Spinal cord (tissue), 10 donors: ENCODE results near the gene PCSK6. TPM values are rescaled to one million over a fixed set of nuclear protein-coding genes. Genes with fewer than 3 reads are reported as not detected.
"Not testable (repeated sequence)": the region's sequence is repeated elsewhere in the genome, so short reads cannot be mapped to it uniquely, and the experiment has no call there.

Experiments
- DNase-seq, 6 donors: peaks; one replicate each; pipeline versions ENCODE4 v3.0.0 to v3.0.0-alpha.2; 2013 to 2015; ENCODE audit warnings: low spot score in 6 of 6, low read depth in 4 of 6
- H3K27ac ChIP-seq: one replicate; pipeline ENCODE4 v1.5.1; 2013; ENCODE audit warnings: low read depth, low read length, control low read depth
- H3K27me3 ChIP-seq: one replicate; pipeline ENCODE4 v1.6.1; 2013; ENCODE audit warnings: low read length; ENCODE audit not compliant: control insufficient read depth, insufficient read depth
- H3K36me3 ChIP-seq: one replicate; pipeline ENCODE4 v1.6.1; 2013; ENCODE audit warnings: low read length; ENCODE audit not compliant: control insufficient read depth, insufficient read depth
- H3K4me1 ChIP-seq: one replicate; pipeline ENCODE4 v1.6.1; 2013; ENCODE audit warnings: low read length; ENCODE audit not compliant: control insufficient read depth, insufficient read depth
- H3K4me3 ChIP-seq: one replicate; pipeline ENCODE4 v1.5.1; 2013; ENCODE audit warnings: low read depth, low read length, control low read depth
- H3K9me3 ChIP-seq: one replicate; pipeline ENCODE4 v1.6.1; 2013; ENCODE audit warnings: low read length; ENCODE audit not compliant: control insufficient read depth, insufficient read depth
- WGBS: methylation state at CpG from one replicate; pipeline ENCODE4 v1.1.5; 2013; ENCODE audit warnings: missing lambda C conversion rate; ENCODE audit not compliant: insufficient coverage; 5-methylcytosine and 5-hydroxymethylcytosine counted together
- polyA plus RNA-seq, 2 donors: library from polyadenylated mRNA; unstranded; fragments of 120-200 nt; gene quantifications; one replicate each; pipeline ENCODE4 v1.2.1, GENCODE V29; 2013; ENCODE audit not compliant: insufficient read length in 2 of 2
- total RNA-seq, 2 donors: library from RNA; depleted of rRNA in 1 of 2; stranded (reverse); fragments of 120-200 nt in 1 of 2; fragments of >200 nt in 1 of 2; gene quantifications; one replicate each; pipeline versions ENCODE4 v1.2.3 to v1.2.4, GENCODE V29; 2013 to 2014
- donor health status: healthy.

Gene PCSK6
- total and polyA plus RNA-seq, 4 donors, result 8.6 to 14.3 (median 11.7) TPM

GRCh38 chr15:101456057-101456739 is 33.3 kb downstream of the PCSK6 start:
- DNase-seq, result no peak
- Histone ChIP-seq H3K4me1 (peaks cover 20% of the 10 kb centered on the region), H3K4me3 (no peak overlapping the region), H3K9me3 (no peaks in the 10 kb centered on the region), H3K36me3 (no peaks in the 10 kb centered on the region), H3K27me3 (no peaks in the 10 kb centered on the region), H3K27ac (no peak overlapping the region)
- WGBS, result 94% methylated on average over 14 of the region's 14 CpGs

GRCh38 chr15:101455291-101456025 is 34.0 kb downstream of the PCSK6 start:
- peak in 2 of 6 donors; percentile 36 to 68 for DNase-seq
- H3K4me1 ChIP-seq, result peaks cover 27% of the 10 kb centered on the region
- no peaks in the 10 kb centered on the region for H3K36me3 ChIP-seq
- no peaks in the 10 kb centered on the region for H3K27me3 ChIP-seq
- H3K27ac ChIP-seq, result no peak overlapping the region
- H3K9me3 ChIP-seq, result no peaks in the 10 kb centered on the region
- no peak overlapping the region for H3K4me3 ChIP-seq
- WGBS, result 27% methylated on average over 10 of the region's 11 CpGs

DNA sequence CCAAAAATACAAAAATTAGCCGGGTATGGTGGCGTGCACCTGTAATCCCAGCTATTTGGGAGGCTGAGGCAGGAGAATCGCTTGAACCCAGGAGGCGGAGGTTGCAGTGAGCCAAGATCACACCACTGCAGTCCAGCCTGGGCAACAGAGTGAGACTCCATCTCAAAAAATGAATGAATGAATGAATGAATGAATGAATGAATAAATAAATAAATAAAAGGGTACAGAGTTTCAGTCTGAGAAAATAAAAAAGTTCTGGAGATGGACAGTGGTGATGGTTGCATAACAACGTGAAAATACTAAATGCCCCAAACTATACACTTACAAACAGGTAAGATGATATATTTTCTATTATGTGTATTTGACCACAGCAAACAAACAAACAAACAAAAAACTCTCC is 34.7 kb downstream of the PCSK6 start:
- WGBS, result no CpG with 5 or more reads among the region's 5 CpGs
- H3K27ac ChIP-seq, H3K27me3 ChIP-seq, H3K4me3 ChIP-seq, H3K9me3 ChIP-seq, H3K36me3 ChIP-seq, DNase-seq: not testable (repeated sequence)
- peaks cover 27% of the 10 kb centered on the region for H3K4me1 ChIP-seq

- no peak for DNase-seq
- H3K27ac ChIP-seq, result no peak overlapping the region
- no peak overlapping the region for H3K4me3 ChIP-seq
- H3K9me3 ChIP-seq, result no peaks in the 10 kb centered on the region
- H3K4me1 ChIP-seq, result peaks cover 27% of the 10 kb centered on the region
- WGBS, result 84% methylated on average over 7 of the region's 8 CpGs
- H3K27me3 ChIP-seq, result no peaks in the 10 kb centered on the region
- H3K36me3 ChIP-seq, result no peaks in the 10 kb centered on the region
Observed at GRCh38 chr15:101454365-101454764, 35.1 kb downstream of the PCSK6 start.

DNA sequence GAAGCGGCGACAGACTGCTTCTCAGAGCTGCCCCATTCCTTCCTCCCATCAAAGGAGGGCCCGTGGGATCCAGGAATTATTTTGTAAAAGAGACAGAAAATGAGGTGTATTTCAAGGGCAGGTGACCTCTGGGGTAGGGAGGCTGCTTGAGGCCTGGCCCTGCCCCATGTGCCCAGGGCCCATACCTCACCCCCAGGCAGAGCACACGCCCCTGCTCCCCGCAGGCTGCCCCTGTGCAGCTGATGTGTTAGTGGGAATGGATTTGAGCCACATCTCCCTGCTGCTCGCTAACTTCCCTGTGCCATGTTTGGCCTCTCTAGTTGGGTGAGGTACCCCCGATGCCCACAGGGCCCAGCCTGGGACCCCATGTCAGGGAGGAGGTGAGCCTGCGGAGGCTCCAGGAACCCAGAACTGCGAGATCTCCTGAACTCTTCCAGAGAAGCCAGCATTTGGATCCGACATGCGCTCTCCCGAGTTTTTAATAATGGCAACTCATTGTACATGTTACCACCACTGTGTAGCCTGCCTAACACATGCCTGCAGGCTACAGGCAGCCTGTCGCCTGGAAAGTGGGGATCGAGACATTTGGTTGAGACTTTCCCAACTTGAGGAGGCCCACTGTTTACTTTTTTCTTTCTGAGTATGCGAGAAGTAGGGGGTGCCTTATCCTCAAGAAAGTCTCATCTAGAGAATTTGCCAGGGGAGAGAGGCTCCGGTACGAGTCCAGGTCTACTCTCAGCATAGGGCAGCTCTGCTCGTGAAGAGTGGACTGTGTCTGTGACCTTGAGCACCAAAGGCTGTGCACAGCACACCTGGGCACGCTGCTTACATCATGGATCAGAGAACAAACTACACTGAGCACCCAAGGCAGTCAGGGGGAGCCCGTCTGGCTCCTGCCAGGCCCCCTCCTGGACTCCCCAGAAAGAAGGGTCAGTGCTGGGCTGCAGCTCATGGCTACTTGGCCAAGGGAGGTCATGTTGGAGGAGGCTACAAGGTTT is 36.1 kb downstream of the PCSK6 start:
- H3K27me3 ChIP-seq, result no peaks in the 10 kb centered on the region
- no peaks in the 10 kb centered on the region for H3K9me3 ChIP-seq
- H3K4me1 ChIP-seq, result peaks cover 26% of the 10 kb centered on the region
- H3K4me3 ChIP-seq, result no peak overlapping the region
- 92% methylated on average over 12 of the region's 20 CpGs for WGBS
- no peaks in the 10 kb centered on the region for H3K36me3 ChIP-seq
- H3K27ac ChIP-seq, result no peak overlapping the region
- DNase-seq, result no peak

DNA sequence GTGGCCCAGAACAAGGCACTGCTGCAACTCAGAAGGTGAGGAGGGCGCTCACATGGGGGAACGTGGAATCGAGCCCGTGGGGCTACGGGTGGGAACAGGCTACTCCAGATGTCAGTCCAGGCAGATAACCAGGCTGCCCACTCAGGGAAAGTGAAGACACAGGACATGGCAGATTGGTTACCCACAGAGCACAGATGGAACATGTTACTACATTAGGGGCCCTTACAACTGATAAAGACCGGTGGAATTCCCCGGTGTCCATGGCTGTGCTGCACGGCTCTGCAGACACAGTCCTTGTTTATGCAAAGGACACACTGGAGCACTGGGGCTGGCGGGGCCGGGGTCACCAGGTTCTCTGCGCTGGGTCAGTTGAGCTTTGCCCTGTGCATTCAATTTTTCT is 36.9 kb downstream of the PCSK6 start:
- no peak for DNase-seq
- no peaks in the 10 kb centered on the region for H3K36me3 ChIP-seq
- H3K27ac ChIP-seq, result no peak overlapping the region
- peaks cover 27% of the 10 kb centered on the region for H3K4me1 ChIP-seq
- H3K9me3 ChIP-seq, result no peaks in the 10 kb centered on the region
- 74% methylated on average over 7 of the region's 11 CpGs for WGBS
- no peaks in the 10 kb centered on the region for H3K27me3 ChIP-seq
- H3K4me3 ChIP-seq, result no peak overlapping the region

GRCh38 chr15:101451846-101452245 is 37.7 kb downstream of the PCSK6 start:
- Histone ChIP-seq H3K9me3 (no peaks in the 10 kb centered on the region), H3K27me3 (no peaks in the 10 kb centered on the region), H3K27ac (no peak overlapping the region), H3K36me3 (no peaks in the 10 kb centered on the region), H3K4me1 (peaks cover 30% of the 10 kb centered on the region), H3K4me3 (no peak overlapping the region)
- DNase-seq, result no peak
- 90% methylated on average over 1 of the region's 3 CpGs for WGBS

DNA sequence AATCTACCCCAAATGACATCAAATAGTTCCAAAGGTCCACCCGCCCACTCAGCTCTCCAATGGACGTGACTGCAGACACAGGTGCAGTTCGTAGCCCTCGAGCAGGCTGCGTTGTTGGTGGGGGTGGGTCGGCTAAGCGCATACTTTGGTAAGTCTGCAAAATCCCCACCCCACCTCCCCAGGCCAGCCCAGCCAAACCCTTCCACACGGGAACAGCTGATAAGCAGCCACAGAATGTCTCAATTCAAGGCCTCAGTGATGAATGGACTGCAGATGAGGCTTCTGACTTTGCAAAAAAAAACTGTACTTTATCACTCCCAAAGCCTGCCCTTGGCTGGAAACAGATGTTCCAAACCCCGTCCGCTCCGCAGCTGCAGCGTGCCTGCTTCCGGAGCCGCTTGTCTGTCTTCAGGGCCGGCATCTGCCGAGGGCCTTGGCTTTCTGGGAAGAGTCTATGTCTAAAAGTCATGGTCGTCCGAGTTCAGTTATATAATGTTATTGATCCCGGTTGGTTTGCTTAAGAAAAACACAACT is 38.2 kb downstream of the PCSK6 start:
- Histone ChIP-seq H3K4me3 (no peak overlapping the region), H3K4me1 (peaks cover 32% of the 10 kb centered on the region), H3K27me3 (no peaks in the 10 kb centered on the region), H3K9me3 (no peaks in the 10 kb centered on the region), H3K36me3 (no peaks in the 10 kb centered on the region), H3K27ac (no peak overlapping the region)
- WGBS, result 26% methylated on average over 8 of the region's 19 CpGs
- peak in 2 of 6 donors; percentile 59 to 64 for DNase-seq
